Common myeloid progenitor, CD34-positive (primary cell): Measurements from ENCODE around the gene B3GALT5.

Experiments
- CTCF ChIA-PET: fragments of 350-600 bp; sonication (Branson Sonifier 250); formaldehyde crosslinking; loops from one replicate; lab custom pipeline; 2021; ENCODE audit warnings: antibody characterized with exemption; lab: Charles Lee
- POLR2A ChIA-PET: fragments of 350-600 bp; sonication (Branson Sonifier 250); formaldehyde crosslinking; loops from one replicate; lab custom pipeline; 2021; ENCODE audit warnings: antibody characterized with exemption; lab: Charles Lee
- DNase-seq, 3 donors: peaks; one replicate each; pipeline versions ENCODE4 v3.0.0 to v3.0.0-alpha.2; 2013
- H3K27ac ChIP-seq, 2 experiments: 1 replicate in 1 of 2; 2 replicates in 1 of 2; pipeline ENCODE4 v1.7.0; 2013; ENCODE audit warnings: inconsistent platforms in 2 of 2, low read length in 2 of 2, mild to moderate bottlenecking in 2 of 2, low read depth in 1 of 2, moderate library complexity in 1 of 2; ENCODE audit not compliant: severe bottlenecking in 2 of 2, insufficient read depth in 1 of 2, poor library complexity in 1 of 2
- H3K27me3 ChIP-seq, 5 experiments: replicated peaks in 2 of 5; 1 replicate in 3 of 5; 2 replicates in 2 of 5; pipeline versions ENCODE4 v1.6.1 to v1.7.0; 2013; ENCODE audit warnings: low read length in 4 of 5, mild to moderate bottlenecking in 2 of 5, moderate library complexity in 2 of 5, inconsistent platforms in 1 of 5; ENCODE audit not compliant: insufficient read depth in 5 of 5, control insufficient read depth in 4 of 5
- H3K36me3 ChIP-seq, 4 experiments: 1 replicate in 2 of 4; 2 replicates in 2 of 4; pipeline versions ENCODE4 v1.6.1 to v1.7.0; 2013; ENCODE audit warnings: low read length in 3 of 4, control low read depth in 1 of 4, mild to moderate bottlenecking in 1 of 4; ENCODE audit not compliant: control insufficient read depth in 4 of 4, insufficient read depth in 4 of 4
- H3K4me1 ChIP-seq, 4 experiments: 1 replicate in 3 of 4; 2 replicates in 1 of 4; pipeline versions ENCODE4 v1.6.1 to v1.7.1; 2013; ENCODE audit warnings: low read length in 3 of 4, mild to moderate bottlenecking in 3 of 4, control low read depth in 1 of 4, inconsistent platforms in 1 of 4, moderate library complexity in 1 of 4; ENCODE audit not compliant: control insufficient read depth in 4 of 4, insufficient read depth in 4 of 4; ENCODE audit errors: control extremely low read depth in 1 of 4
- H3K4me3 ChIP-seq, 7 experiments: 1 replicate in 4 of 7; 2 replicates in 3 of 7; pipeline versions ENCODE4 v1.5.1 to v1.7.0; 2013; ENCODE audit warnings: mild to moderate bottlenecking in 7 of 7, low read length in 6 of 7, moderate library complexity in 6 of 7, inconsistent platforms in 2 of 7, low read depth in 2 of 7, control low read depth in 1 of 7; ENCODE audit not compliant: insufficient read depth in 4 of 7, control insufficient read depth in 1 of 7; ENCODE audit errors: extremely low read depth in 1 of 7
- H3K9me3 ChIP-seq, 5 experiments: 1 replicate in 4 of 5; 2 replicates in 1 of 5; pipeline versions ENCODE4 v1.6.1 to v1.7.1; 2013; ENCODE audit warnings: low read length in 4 of 5, mild to moderate bottlenecking in 2 of 5, inconsistent platforms in 1 of 5, low read depth in 1 of 5, moderate library complexity in 1 of 5; ENCODE audit not compliant: control insufficient read depth in 4 of 5, insufficient read depth in 2 of 5; ENCODE audit errors: control extremely low read depth in 1 of 5
- WGBS: methylation state at CpG from one replicate; pipeline ENCODE4 v1.1.5; 2013; ENCODE audit not compliant: insufficient coverage; 5-methylcytosine and 5-hydroxymethylcytosine counted together

The B3GALT5 gene

DNA sequence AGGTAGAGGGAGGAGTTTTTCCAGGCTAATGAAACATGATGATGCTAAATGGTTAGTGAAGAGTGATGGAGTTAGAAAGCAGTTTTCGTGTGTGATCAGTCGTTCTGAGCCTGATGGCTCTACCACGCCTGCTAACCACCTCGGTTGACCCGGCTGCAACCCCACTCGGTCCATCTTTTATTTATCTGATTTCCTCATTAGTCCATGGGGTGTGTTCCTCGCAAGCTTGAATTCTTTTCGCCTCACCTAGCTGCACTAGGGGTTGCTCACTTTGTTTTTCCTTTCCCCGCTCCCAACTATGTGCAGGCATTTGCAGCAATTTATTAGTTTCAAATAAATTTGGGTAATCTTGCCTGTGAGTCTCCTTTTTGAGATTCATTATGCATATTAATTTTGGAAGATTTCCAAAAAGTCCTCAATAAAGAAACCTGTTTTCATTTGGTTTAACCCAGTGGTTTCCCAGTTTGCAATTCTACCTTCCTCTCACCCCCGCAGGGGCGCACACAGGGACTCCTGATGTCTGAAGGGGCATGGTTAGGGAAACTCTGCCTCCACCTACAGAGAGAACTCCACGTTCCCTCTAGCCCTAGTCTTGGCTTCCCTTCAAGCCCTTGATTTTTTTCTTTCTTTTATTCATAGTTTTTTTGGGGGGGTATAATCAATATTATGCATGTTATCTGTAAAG, 12.6 kb downstream of the B3GALT5 start:
- ChIA-PET CTCF (no interaction called here), POLR2A (no interaction called here)
- Histone ChIP-seq H3K4me3 (no peak overlapping the region), H3K4me1 (no peaks in the 10 kb centered on the region), H3K27me3 (peaks cover 0 to 7% (median 4%) of the 10 kb centered on the region in 5 experiments), H3K27ac (no peak overlapping the region), H3K36me3 (no peaks in the 10 kb centered on the region), H3K9me3 (peaks cover 0 to 6% (median 0%) of the 10 kb centered on the region in 5 experiments)
- no peak for DNase-seq
- 78% methylated on average over 7 of the region's 12 CpGs for WGBS

DNA sequence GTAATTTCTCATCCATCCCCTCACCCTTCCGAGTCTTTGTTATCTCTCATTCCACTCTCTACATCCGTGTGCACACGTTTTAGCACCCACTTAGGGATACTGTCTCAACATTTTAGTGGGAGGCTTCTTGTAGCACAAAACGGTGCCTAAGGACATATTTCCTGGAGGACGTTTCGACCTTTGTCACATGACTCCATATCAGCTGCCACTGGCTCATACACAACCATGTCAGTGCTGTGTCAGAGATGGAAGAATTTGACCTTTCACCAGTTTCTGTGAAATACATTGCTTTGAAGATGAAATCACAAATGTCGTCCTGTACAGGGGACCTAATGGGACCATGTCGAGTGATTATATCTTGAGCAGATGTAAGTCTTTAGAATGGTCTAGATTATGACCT, 15.6 kb downstream of the B3GALT5 start:
- no peak overlapping the region for H3K4me3 ChIP-seq
- ChIA-PET POLR2A (no interaction called here), CTCF (no interaction called here)
- H3K4me1 ChIP-seq = no peaks in the 10 kb centered on the region
- peaks cover 0 to 12% (median 4%) of the 10 kb centered on the region in 5 experiments for H3K27me3 ChIP-seq
- no peak for DNase-seq
- H3K27ac ChIP-seq = no peak overlapping the region
- 93% methylated on average over 7 of the region's 8 CpGs for WGBS
- peaks cover 0 to 6% (median 0%) of the 10 kb centered on the region in 5 experiments for H3K9me3 ChIP-seq
- no peaks in the 10 kb centered on the region for H3K36me3 ChIP-seq

DNA sequence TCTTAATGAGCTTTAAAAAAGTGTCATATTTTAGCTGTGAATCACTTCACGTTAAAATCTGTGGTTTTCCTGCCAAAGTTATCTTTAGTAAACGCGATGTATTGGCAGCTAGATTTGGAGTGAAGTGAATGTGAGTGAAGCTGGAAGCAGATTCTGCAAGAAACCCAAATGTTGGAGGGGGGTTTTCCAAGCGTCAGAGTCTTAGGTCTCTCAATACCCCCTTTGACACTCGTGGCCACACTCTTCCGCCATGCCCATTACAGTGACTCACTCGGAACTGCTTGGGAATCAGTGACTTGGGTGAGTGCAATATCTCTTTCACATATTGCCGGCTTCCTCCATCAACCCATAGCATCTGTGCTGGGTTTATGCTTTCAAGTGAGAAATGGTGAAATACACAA, 17.5 kb downstream of the B3GALT5 start:
- no peak overlapping the region for H3K27ac ChIP-seq
- CTCF ChIA-PET = no interaction called here
- peaks cover 0 to 12% (median 4%) of the 10 kb centered on the region in 5 experiments for H3K27me3 ChIP-seq
- POLR2A ChIA-PET = no interaction called here
- H3K4me1 ChIP-seq = no peaks in the 10 kb centered on the region
- WGBS = 71% methylated on average over 7 of the region's 8 CpGs
- DNase-seq = no peak
- no peaks in the 10 kb centered on the region for H3K9me3 ChIP-seq
- no peak overlapping the region for H3K4me3 ChIP-seq
- no peaks in the 10 kb centered on the region for H3K36me3 ChIP-seq

DNA sequence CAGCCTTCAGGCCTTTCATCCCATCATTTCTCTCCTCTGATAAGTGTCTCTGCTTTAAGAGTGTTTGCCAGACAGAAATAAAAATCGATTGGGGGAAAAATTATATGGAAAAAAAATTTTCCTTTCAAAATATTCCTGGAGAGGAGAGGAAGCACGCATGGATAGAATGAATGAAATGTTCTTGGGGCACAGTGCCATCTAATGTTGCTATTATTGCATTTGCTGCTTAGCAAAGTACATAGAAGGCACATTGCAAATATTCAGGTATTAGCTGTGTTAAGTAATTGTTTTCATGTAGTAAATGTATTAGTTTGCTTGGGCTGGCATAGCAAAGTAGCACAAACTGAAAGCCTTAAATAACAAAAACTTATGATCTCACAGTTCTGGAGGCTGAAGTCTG, 18.1 kb downstream of the B3GALT5 start:
- Histone ChIP-seq H3K27ac (no peak overlapping the region), H3K4me1 (no peaks in the 10 kb centered on the region), H3K9me3 (no peaks in the 10 kb centered on the region), H3K27me3 (peaks cover 0 to 12% (median 4%) of the 10 kb centered on the region in 5 experiments), H3K4me3 (no peak overlapping the region), H3K36me3 (no peaks in the 10 kb centered on the region)
- ChIA-PET CTCF (no interaction called here), POLR2A (no interaction called here)
- no peak for DNase-seq
- no CpG with 5 or more reads among the region's 2 CpGs for WGBS

DNA sequence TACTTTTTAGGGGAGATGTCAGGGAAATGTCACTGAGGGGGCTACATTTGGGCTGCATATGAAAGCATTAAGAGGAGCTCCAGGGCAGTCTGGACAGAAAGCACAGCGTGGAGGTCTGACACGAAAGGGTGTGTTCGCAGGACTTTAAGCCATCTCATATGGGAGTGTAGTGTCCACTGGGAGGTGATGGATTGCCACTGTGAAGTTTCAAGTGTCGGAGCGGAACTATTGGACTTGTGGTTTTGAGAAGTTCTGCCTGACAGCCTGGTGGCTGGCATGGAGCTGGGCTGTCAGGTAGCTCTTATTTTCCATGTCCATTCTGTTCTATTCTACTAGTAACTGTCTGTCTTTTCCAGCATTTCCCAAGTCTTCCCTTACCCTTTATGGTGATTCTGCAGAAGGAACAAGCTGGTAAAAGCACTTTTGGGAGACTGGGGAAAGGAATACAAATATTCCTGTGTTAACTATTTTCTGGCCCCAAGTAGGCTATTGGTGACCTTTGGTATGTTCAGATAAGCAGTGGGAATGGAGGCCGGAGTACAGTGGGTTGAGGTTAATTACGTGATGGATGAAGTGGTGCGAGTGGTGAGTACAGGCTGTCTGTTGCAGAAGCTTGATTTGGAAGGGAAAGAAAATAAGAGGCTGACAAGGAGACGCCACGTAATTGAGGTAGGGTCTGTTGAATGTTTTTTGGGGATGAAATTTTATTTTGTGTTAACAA, 19.3 kb downstream of the B3GALT5 start:
- 99% methylated on average over 8 of the region's 10 CpGs for WGBS
- Histone ChIP-seq H3K9me3 (peaks cover 0 to 3% (median 0%) of the 10 kb centered on the region in 5 experiments), H3K4me1 (no peaks in the 10 kb centered on the region), H3K27ac (no peak overlapping the region), H3K27me3 (peaks cover 0 to 16% (median 4%) of the 10 kb centered on the region in 5 experiments), H3K4me3 (no peak overlapping the region), H3K36me3 (no peaks in the 10 kb centered on the region)
- no peak for DNase-seq
- POLR2A ChIA-PET = no interaction called here
- CTCF ChIA-PET = no interaction called here

DNA sequence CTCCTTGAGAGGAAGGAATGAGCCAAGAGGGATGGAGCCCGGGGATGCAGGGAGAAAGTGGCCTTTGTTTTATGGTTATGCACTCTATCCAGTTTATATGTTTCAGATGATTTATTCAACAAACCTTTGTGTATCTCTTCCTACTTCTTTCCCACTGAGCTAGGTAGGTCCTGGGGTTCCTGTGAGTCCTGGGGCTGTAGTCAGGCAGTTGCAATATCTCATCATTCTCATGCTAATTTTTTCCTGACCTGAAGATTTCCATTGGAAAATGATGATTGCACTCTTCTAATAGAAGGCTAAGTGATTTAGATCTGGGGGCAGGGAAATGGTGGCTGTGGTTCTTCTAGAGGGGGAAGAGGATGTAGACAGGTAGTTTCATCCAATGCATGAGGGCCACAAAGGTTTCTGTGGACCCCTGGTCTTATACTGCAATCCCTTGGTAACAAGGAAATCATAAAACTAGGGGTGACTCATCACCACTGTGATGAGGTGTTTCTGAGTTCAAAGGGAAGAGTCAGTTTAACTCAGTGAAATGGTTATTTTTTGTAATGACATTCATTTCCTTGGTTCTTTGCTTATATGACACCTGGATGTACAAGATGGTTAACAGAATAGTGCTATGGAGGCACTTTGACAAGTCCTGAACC, 20.2 kb downstream of the B3GALT5 start:
- ChIA-PET CTCF (no interaction called here), POLR2A (no interaction called here)
- H3K9me3 ChIP-seq = peaks cover 0 to 3% (median 0%) of the 10 kb centered on the region in 5 experiments
- no peaks in the 10 kb centered on the region for H3K36me3 ChIP-seq
- H3K27me3 ChIP-seq = peaks cover 0 to 20% (median 4%) of the 10 kb centered on the region in 5 experiments
- no peaks in the 10 kb centered on the region for H3K4me1 ChIP-seq
- DNase-seq = no peak
- WGBS = no CpG with 5 or more reads among the region's 1 CpG
- H3K4me3 ChIP-seq = no peak overlapping the region
- H3K27ac ChIP-seq = no peak overlapping the region

DNA sequence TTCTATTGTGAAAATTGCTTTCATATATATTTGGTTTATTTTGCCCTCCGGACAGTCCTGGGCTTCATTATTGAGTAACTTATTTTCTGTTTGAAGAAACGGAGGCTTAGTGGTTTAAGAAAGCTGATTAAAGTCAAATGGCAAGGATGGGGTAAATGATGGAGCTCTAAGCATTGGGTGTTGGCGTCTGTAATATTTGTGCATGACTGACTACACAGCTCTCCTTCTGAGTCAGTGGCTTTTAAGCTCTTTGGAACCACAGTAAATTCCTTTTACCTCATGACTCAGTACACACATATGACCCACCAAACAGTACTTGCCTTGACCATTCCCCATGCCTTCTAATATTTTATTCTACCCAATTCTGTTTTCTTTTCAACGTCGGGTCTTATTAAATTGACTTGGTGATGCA, 21.0 kb downstream of the B3GALT5 start:
- Histone ChIP-seq H3K9me3 (peaks cover 0 to 3% (median 0%) of the 10 kb centered on the region in 5 experiments), H3K4me3 (no peak overlapping the region), H3K4me1 (no peaks in the 10 kb centered on the region), H3K27ac (no peak overlapping the region), H3K36me3 (no peaks in the 10 kb centered on the region), H3K27me3 (peaks cover 0 to 29% (median 3%) of the 10 kb centered on the region in 5 experiments)
- no peak for DNase-seq
- 100% methylated on average over 3 of the region's 5 CpGs for WGBS
- POLR2A ChIA-PET = no interaction called here
- CTCF ChIA-PET = no interaction called here
